HepG2 (cell line): ENCODE measurements around the gene SMURF2. TPM values are rescaled to one million over a fixed set of nuclear protein-coding genes. Genes with fewer than 3 reads are reported as not detected.

Source experiments
- ATAC-seq: fragments of 200-7000 bp; cut with Tn5 transposase; 3 replicates; pipeline ENCODE4 v1.9.1; 2020; ENCODE audit warnings: mild to moderate bottlenecking, moderate library complexity
- Bru-seq: library from RNA; stranded (reverse); fragments of 400-500 nt; gene quantifications from one replicate; lab custom pipeline; 2021; lab: Mats Ljungman, UMichigan
- BruChase-seq, 2 experiments: library from RNA; stranded (reverse); fragments of 400-500 nt; gene quantifications; one replicate each; lab custom pipeline; 2021; lab: Mats Ljungman, UMichigan
- BruUV-seq: library from RNA; stranded (reverse); fragments of 400-500 nt; replicated peaks from 2 replicates; lab custom pipeline; 2021; lab: Mats Ljungman, UMichigan
- CTCF ChIA-PET: fragments of 300-600 bp; formaldehyde crosslinking; extraction: SDS; loops from one replicate; lab custom pipeline; 2021; ENCODE audit warnings: low total read pairs, inconsistent platforms, low intra/inter-chr PET ratio; lab: Yijun Ruan, JAX
- POLR2A ChIA-PET: fragments of 350-600 bp; sonication (Branson Sonifier 250); formaldehyde crosslinking; loops from one replicate; lab custom pipeline; 2020; ENCODE audit warnings: antibody characterized with exemption, inconsistent platforms; lab: Yijun Ruan, JAX
- DNase-seq: peaks from one replicate; pipeline ENCODE4 v3.0.0-alpha.2; 2015; ENCODE audit warnings: low spot score
- FAIRE-seq: peaks from 3 replicates; lab custom pipeline; 2011; peaks lifted over from hg19 to GRCh38; lab: Jason Lieb, UNC
- H2AFZ ChIP-seq: one replicate; pipeline ENCODE4 v1.6.1; 2011; ENCODE audit warnings: low read length, inconsistent platforms
- H3K27ac ChIP-seq: fragments of 300-600 bp; 3 replicates; pipeline ENCODE4 v1.8.0; 2011; ENCODE audit warnings: mixed run types, mild to moderate bottlenecking, mixed read lengths, low read length, inconsistent platforms; ENCODE audit not compliant: insufficient read depth; ENCODE audit errors: extremely low read length
- H3K27me3 ChIP-seq, 2 experiments: fragments of 200-600 bp in 1 of 2; 2 replicates in 1 of 2; 3 replicates in 1 of 2; pipeline versions ENCODE4 v1.6.0 to v1.8.0; 2011; ENCODE audit warnings: low read length in 2 of 2, mild to moderate bottlenecking in 2 of 2, moderate library complexity in 2 of 2, inconsistent platforms in 1 of 2; ENCODE audit not compliant: insufficient read depth in 2 of 2, control insufficient read depth in 1 of 2
- H3K36me3 ChIP-seq, 2 experiments: fragments of 200-600 bp in 1 of 2; replicated peaks in 1 of 2; 2 replicates in 1 of 2; 3 replicates in 1 of 2; pipeline versions ENCODE4 v1.5.1 to v1.8.0; 2011; ENCODE audit warnings: low read length in 2 of 2, inconsistent platforms in 1 of 2; ENCODE audit not compliant: insufficient read depth in 2 of 2, control insufficient read depth in 1 of 2
- H3K4me1 ChIP-seq: 2 replicates; pipeline ENCODE4 v1.5.1; 2012; ENCODE audit warnings: low read length, inconsistent platforms; ENCODE audit not compliant: insufficient read depth
- H3K4me2 ChIP-seq: 2 replicates; pipeline ENCODE4 v1.6.0; 2011; ENCODE audit warnings: low read depth, low read length, inconsistent platforms
- H3K4me3 ChIP-seq, 3 experiments: fragments of 200-600 bp in 1 of 3; sonication (generic), shearing (Covaris generic) in 1 of 3; replicated peaks in 1 of 3; 2 replicates each; pipeline ENCODE4 v1.5.1; 2011 to 2016; ENCODE audit warnings: low read length in 3 of 3, inconsistent platforms in 2 of 3, low read depth in 2 of 3, mild to moderate bottlenecking in 2 of 3, control low read depth in 1 of 3, mixed read lengths in 1 of 3; ENCODE audit not compliant: insufficient read depth in 1 of 3
- H3K79me2 ChIP-seq: one replicate; pipeline ENCODE4 v1.6.1; 2011; ENCODE audit warnings: low read length, inconsistent platforms; ENCODE audit not compliant: insufficient read depth
- H3K9ac ChIP-seq: 2 replicates; pipeline ENCODE4 v1.6.0; 2011; ENCODE audit warnings: mild to moderate bottlenecking, low read depth, low read length, inconsistent platforms; ENCODE audit not compliant: insufficient read depth
- H3K9me3 ChIP-seq: 2 replicates; pipeline ENCODE4 v1.5.1; 2012; ENCODE audit warnings: mild to moderate bottlenecking, low read length
- H4K20me1 ChIP-seq: 2 replicates; pipeline ENCODE4 v1.6.0; 2011; ENCODE audit warnings: inconsistent platforms, mild to moderate bottlenecking, low read length, moderate library complexity; ENCODE audit not compliant: insufficient read depth
- EHMT2 ChIP-seq: fragments of 200-600 bp; sonication (generic); IDR thresholded peaks from 2 replicates; pipeline ENCODE4 v1.7.0; 2017; ENCODE audit warnings: antibody characterized with exemption, low read depth, low read length, borderline replicate concordance
- ELF3 ChIP-seq: IDR thresholded peaks from 2 replicates; pipeline ENCODE4 v1.6.1; 2016; ENCODE audit warnings: missing genetic modification reagents, missing compliant biosample characterization
- FOXC1 ChIP-seq: sonication (generic); formaldehyde crosslinking; IDR thresholded peaks from 2 replicates; pipeline ENCODE4 v1.8.0; 2022; ENCODE audit warnings: mild to moderate bottlenecking, missing genetic modification reagents, borderline replicate concordance
- MAFF ChIP-seq: IDR thresholded peaks from 2 replicates; pipeline ENCODE4 v1.6.1; 2011; ENCODE audit warnings: low read depth, low read length, improper control_type of control experiment
- PRDM15 ChIP-seq: sonication (generic); formaldehyde crosslinking; IDR thresholded peaks from 2 replicates; pipeline ENCODE4 v1.4.0; 2020; ENCODE audit warnings: missing genetic modification reagents
- ZNF260 ChIP-seq: sonication (generic); formaldehyde crosslinking; IDR thresholded peaks from 2 replicates; pipeline ENCODE4 v1.4.0; 2020; ENCODE audit warnings: missing genetic modification reagents, low read depth, mild to moderate bottlenecking, borderline replicate concordance
- ZNF776 ChIP-seq: sonication (generic); formaldehyde crosslinking; IDR thresholded peaks from 2 replicates; pipeline ENCODE4 v1.4.0; 2020; ENCODE audit warnings: mild to moderate bottlenecking, missing genetic modification reagents
- WGBS: methylation state at CpG from one replicate; pipeline ENCODE4 v1.1.6; 2017; ENCODE audit warnings: low lambda C conversion rate; 5-methylcytosine and 5-hydroxymethylcytosine counted together
- in situ Hi-C: cut with HindIII; loops from 2 replicates; pipeline ENCODE4 v1.10.0; 2017; ENCODE audit warnings: low pct_unique_long_range_greater_than_20kb; ENCODE audit not compliant: extremely low pct_ligation_motif_present
- intact Hi-C: fragments of 100-400 bp; cut with micrococcal nuclease; formaldehyde crosslinking; loops from one replicate; pipeline ENCODE4 v1.10.0; 2022; ENCODE audit not compliant: unreplicated experiment
- long read RNA-seq, 2 experiments: library from RNA in 1 of 2; library from polyadenylated mRNA in 1 of 2; stranded (forward) in 1 of 2; unstranded in 1 of 2; transcript quantifications; one replicate each; pipeline ENCODE4 v2.0.0, GENCODE V29; 2019 to 2022
- polyA minus RNA-seq, 3 experiments: library from RNA; depleted of rRNA, polyadenylated mRNA; stranded (reverse); fragments of >200 nt; gene quantifications; 2 replicates each; pipeline ENCODE4 v1.2.3, GENCODE V29; 2011; ENCODE audit warnings: low replicate concordance in 1 of 3
- polyA plus RNA-seq, 8 experiments: library from polyadenylated mRNA; depleted of rRNA in 3 of 8; stranded (reverse) in 7 of 8; unstranded in 1 of 8; fragments of >200 nt; fragmentation: Illumina TruSeq in 4 of 8; extraction: Trizol in 4 of 8; gene quantifications; 2 replicates each; pipeline versions ENCODE4 v1.2.1 to v1.2.3, GENCODE V29; 2011 to 2016; ENCODE audit warnings: low read depth in 4 of 8, missing spikeins in 1 of 8, mixed read lengths in 1 of 8; ENCODE audit not compliant: insufficient read depth in 1 of 8
- total RNA-seq, 5 experiments: library from RNA; depleted of rRNA; stranded (reverse); fragments of >200 nt; fragmentation: Illumina TruSeq; extraction: Trizol; gene quantifications; 2 replicates each; pipeline ENCODE4 v1.2.3, GENCODE V29; 2016; ENCODE audit warnings: low read depth in 1 of 5
- TF ChIP-seq, protein P1 (sequence below): sonication (generic); formaldehyde crosslinking; IDR thresholded peaks from 2 replicates; pipeline ENCODE4 v1.4.0; 2020; ENCODE audit warnings: missing genetic modification reagents, mild to moderate bottlenecking, borderline replicate concordance
- TF ChIP-seq, protein P2 (sequence below): sonication (generic); formaldehyde crosslinking; IDR thresholded peaks from 2 replicates; pipeline ENCODE4 v1.8.0; 2023; ENCODE audit warnings: mild to moderate bottlenecking, missing genetic modification reagents

Gene SMURF2
- total RNA-seq (2016; rRNA removed; fragmentation: Illumina TruSeq; extraction: Trizol): 24.3 and 29.3 TPM in 2 replicates
- 9.8 and 12.5 TPM in 2 replicates for total RNA-seq (2016; cell fraction: cytosol; rRNA removed; fragmentation: Illumina TruSeq; extraction: Trizol; ENCODE audit: low read depth)
- 23.1 and 28.2 TPM in 2 replicates for total RNA-seq (2016; cell fraction: insoluble cytoplasmic fraction; rRNA removed; fragmentation: Illumina TruSeq; extraction: Trizol)
- 16.9 and 17.9 TPM in 2 replicates for total RNA-seq (2016; cell fraction: membrane; rRNA removed; fragmentation: Illumina TruSeq; extraction: Trizol)
- total RNA-seq (2016; cell fraction: nucleus; rRNA removed; fragmentation: Illumina TruSeq; extraction: Trizol): 23.0 and 24.2 TPM in 2 replicates
- 12.9 and 14.9 TPM in 2 replicates for polyA plus RNA-seq (2011; rRNA removed)
- polyA plus RNA-seq (2011; cell fraction: cytosol; rRNA removed): 6.7 and 10.4 TPM in 2 replicates
- polyA plus RNA-seq (2011; cell fraction: nucleus; rRNA removed): 10.2 and 12.2 TPM in 2 replicates
- 13.3 and 15.9 TPM in 2 replicates for polyA plus RNA-seq (2012)
- 1.3 and 1.5 TPM in 2 replicates for polyA plus RNA-seq (2016; cell fraction: cytosol; fragmentation: Illumina TruSeq; extraction: Trizol; ENCODE audit: low read depth)
- polyA plus RNA-seq (2016; cell fraction: insoluble cytoplasmic fraction; fragmentation: Illumina TruSeq; extraction: Trizol; ENCODE audit: low read depth): 20.3 and 21.2 TPM in 2 replicates
- polyA plus RNA-seq (2016; cell fraction: membrane; fragmentation: Illumina TruSeq; extraction: Trizol; ENCODE audit: low read depth): 5.1 and 5.8 TPM in 2 replicates
- 24.6 and 25.3 TPM in 2 replicates for polyA plus RNA-seq (2016; cell fraction: nucleus; fragmentation: Illumina TruSeq; extraction: Trizol; ENCODE audit: insufficient read depth, low read depth)
- 16.0 and 18.1 TPM in 2 replicates for polyA minus RNA-seq (2011; rRNA and poly(A)+ RNA removed; ENCODE audit: low replicate concordance)
- polyA minus RNA-seq (2011; cell fraction: cytosol; rRNA and poly(A)+ RNA removed): 14.9 and 18.5 TPM in 2 replicates
- 28.2 and 34.3 TPM in 2 replicates for polyA minus RNA-seq (2011; cell fraction: nucleus; rRNA and poly(A)+ RNA removed)
- percentile 82 among the genes with signal in this experiment for Bru-seq, nascent RNA
- percentile 83 among the genes with signal in this experiment for BruChase-seq, experiment 1, labeled RNA remaining after a 6-hour chase
- percentile 77 among the genes with signal in this experiment for BruChase-seq, experiment 2, labeled RNA remaining after a 2-hour chase
- long read RNA-seq, experiment 1, partial matches to known transcripts: 2 of 8 reads
- long read RNA-seq, experiment 1, other reads (novel, unspliced or antisense): 6 of 8 reads
- long read RNA-seq, experiment 2, partial matches to known transcripts: 4 of 21 reads
- long read RNA-seq, experiment 2, other reads (novel, unspliced or antisense): 15 of 21 reads

DNA sequence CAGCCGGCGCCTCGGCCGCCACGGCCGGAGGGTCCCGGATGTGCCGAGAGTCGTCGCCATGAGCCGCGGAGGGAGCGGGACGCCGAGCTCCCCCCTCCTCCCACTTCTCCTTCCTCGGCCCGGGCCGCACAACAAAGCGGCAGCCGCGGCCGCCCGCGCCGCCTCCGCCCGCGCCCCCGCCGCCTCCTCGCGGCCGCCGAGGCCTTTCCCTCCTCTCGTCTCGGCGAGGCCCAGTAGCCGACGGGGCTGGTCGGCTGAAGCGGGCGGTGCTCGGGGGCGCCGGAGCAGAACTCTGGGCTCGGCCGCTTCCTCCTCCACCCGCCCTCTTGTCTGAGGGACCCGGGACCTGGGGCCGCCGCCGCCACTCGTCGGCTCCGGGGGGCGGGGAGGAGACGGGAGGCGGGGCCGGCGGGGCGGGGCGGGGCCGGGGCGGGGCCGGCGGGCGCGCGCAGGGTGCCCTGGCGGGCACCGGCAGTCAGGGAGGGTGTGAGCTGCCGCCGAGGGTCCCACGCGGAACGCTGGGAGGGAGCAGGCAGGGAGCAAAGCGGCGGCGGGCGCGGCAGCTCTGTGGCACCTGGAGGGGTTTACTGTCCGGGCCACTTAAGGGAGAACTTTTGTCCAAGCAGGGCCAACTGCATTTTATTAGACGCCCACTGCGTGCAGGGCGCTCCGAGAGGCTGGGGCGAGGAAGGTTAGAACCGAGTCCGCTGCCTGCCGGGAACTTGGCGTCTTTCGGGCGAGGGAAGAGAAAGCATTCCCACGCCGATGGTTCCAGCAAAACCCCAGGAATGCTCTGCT is at the start of gene SMURF2:
TSS of gene SMURF2 (minus strand) at position 332 of the 798 bp plus-strand sequence. CDS start 427 bp downstream, outside the sequence.
- POLR2A ChIA-PET: interaction anchor here (0.6 to 2.8 kb wide), 9 partner anchors 8 to 156 kb away, joined by 3 to 18 read pairs (median 4); partner anchors contain the start of genes CEP95 and DDX5
- Histone ChIP-seq H3K4me1 (peaks cover 49% of the 10 kb centered on the region), H3K27ac (peak within 1 kb of the TSS; percentile 70), H3K4me2 (peak within 1 kb of the TSS; percentile 95), H3K27me3 (no peaks in the 10 kb centered on the region), H3K9me3 (no peaks in the 10 kb centered on the region), H4K20me1 (peaks cover 5% of the 10 kb centered on the region; the same call in 1 of the 2 replicates), H3K4me3 (peak within 1 kb of the TSS; percentile 87 to 94 (median 90)), H3K36me3 (no peaks in the 10 kb centered on the region), H3K9ac (peak within 1 kb of the TSS; percentile 79), H3K79me2 (peaks cover 42% of the 10 kb centered on the region), H2AFZ (peak within 1 kb of the TSS; percentile 72)
- CTCF ChIA-PET: no interaction called here
- DNase-seq (peak; percentile 56), ATAC-seq (peak; percentile 79), FAIRE-seq (no peak)
- no TSS peak for BruUV-seq
- in situ Hi-C loops: no loop called here
- intact Hi-C loops: loop anchor here (5.0 kb wide), 3 partner anchors 75 to 155 kb away; partner anchors contain the start of genes CEP95 and DDX5
- under 1% methylated on average over 34 of the region's 95 CpGs for WGBS
- peak; percentile 68 for TF ChIP-seq PRDM15
- TF ChIP-seq ZNF260 (CRISPR knock-in tag): no peak
- TF ChIP-seq ELF3 (CRISPR knock-in tag): peak; percentile 58
- no peak for TF ChIP-seq FOXC1
- TF ChIP-seq, protein P1, sequence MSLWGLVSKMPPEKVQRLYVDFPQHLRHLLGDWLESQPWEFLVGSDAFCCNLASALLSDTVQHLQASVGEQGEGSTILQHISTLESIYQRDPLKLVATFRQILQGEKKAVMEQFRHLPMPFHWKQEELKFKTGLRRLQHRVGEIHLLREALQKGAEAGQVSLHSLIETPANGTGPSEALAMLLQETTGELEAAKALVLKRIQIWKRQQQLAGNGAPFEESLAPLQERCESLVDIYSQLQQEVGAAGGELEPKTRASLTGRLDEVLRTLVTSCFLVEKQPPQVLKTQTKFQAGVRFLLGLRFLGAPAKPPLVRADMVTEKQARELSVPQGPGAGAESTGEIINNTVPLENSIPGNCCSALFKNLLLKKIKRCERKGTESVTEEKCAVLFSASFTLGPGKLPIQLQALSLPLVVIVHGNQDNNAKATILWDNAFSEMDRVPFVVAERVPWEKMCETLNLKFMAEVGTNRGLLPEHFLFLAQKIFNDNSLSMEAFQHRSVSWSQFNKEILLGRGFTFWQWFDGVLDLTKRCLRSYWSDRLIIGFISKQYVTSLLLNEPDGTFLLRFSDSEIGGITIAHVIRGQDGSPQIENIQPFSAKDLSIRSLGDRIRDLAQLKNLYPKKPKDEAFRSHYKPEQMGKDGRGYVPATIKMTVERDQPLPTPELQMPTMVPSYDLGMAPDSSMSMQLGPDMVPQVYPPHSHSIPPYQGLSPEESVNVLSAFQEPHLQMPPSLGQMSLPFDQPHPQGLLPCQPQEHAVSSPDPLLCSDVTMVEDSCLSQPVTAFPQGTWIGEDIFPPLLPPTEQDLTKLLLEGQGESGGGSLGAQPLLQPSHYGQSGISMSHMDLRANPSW (CRISPR knock-in tag): no peak
- no peak; the same call in 1 of the 2 replicates for TF ChIP-seq ZNF776 (CRISPR knock-in tag)
- TF ChIP-seq MAFF: no peak
- TF ChIP-seq, protein P2, sequence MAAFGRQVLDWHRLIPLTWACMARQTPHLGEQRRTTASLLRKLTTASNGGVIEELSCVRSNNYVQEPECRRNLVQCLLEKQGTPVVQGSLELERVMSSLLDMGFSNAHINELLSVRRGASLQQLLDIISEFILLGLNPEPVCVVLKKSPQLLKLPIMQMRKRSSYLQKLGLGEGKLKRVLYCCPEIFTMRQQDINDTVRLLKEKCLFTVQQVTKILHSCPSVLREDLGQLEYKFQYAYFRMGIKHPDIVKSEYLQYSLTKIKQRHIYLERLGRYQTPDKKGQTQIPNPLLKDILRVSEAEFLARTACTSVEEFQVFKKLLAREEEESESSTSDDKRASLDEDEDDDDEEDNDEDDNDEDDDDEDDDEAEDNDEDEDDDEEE (CRISPR knock-in tag): no peak
- TF ChIP-seq EHMT2: no peak
